ENCODE results near the gene OR2AT4.
A peak's percentile ranks its signal among the peaks of the same experiment; 100 is the strongest.

Gene OR2AT4

GRCh38 chr11:75096456-75097172 is at the start of gene OR2AT4:
Gene OR2AT4, minus strand, starts transcription at chr11:75096876.
- H3K4me3 ChIP-seq (ENCODE audit: low read depth, low read length): no peak within 1 kb of the TSS
- DNase-seq (ENCODE audit: low read depth): no peak
- no peak for TF ChIP-seq CTCF (IDR thresholded peaks at IDR 0.05; ENCODE audit: insufficient read depth, low read depth, low read length, missing control alignments)

DNA sequence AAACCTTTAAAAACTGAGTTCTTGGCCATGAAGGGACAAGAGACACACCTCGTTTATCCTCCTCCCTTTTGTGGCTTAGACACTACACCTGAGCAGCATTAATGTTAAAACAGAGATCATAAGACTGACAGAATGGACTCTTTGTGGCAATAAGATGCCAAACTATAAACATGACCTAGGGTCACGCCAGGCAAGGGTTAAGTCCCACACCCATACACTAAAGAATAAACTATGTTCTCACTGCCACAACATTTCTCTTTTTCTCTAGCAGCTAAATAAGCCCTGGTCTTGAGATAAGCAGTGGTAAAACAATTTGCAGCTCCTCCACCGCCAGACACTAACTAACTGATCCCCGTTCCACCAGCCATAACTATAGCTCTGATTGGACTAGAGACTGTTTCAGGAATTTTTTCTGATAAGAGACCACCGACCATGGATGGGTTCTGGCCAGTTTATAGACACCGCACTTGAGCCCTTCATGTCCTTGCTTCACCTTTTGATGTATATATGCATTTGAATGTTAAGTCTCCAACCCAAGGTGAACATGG is 49.4 kb upstream of the OR2AT4 start:
- H3K4me3 ChIP-seq (ENCODE audit: low read depth, low read length): no peak overlapping the region
- TF ChIP-seq CTCF (IDR thresholded peaks at IDR 0.05; ENCODE audit: insufficient read depth, low read depth, low read length, missing control alignments): no peak
- no peak for DNase-seq (ENCODE audit: low read depth)

GRCh38 chr11:75145196-75145971 is 48.7 kb upstream of the OR2AT4 start:
- H3K4me3 ChIP-seq (ENCODE audit: low read depth, low read length): no peak overlapping the region
- no peak for TF ChIP-seq CTCF (IDR thresholded peaks at IDR 0.05; ENCODE audit: insufficient read depth, low read depth, low read length, missing control alignments)
- DNase-seq (ENCODE audit: low read depth): no peak

DNA sequence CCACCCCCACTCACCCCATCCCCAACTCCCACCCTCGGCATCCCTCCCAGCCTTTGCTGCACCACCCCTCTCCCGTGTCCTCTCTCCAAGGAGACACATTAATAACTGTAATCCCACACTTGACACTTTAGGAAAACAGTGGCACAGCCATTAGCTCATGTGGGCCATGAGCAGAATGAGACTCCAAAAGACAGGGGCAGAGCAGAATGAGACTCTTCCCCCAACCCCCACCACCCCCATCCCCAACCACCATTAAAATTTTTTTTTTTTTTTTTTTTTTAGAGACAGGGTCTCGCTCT is 48.0 kb upstream of the OR2AT4 start:
- H3K4me3 ChIP-seq (ENCODE audit: low read depth, low read length): no peak overlapping the region
- TF ChIP-seq CTCF (IDR thresholded peaks at IDR 0.05; ENCODE audit: insufficient read depth, low read depth, low read length, missing control alignments): no peak
- no peak for DNase-seq (ENCODE audit: low read depth)

DNA sequence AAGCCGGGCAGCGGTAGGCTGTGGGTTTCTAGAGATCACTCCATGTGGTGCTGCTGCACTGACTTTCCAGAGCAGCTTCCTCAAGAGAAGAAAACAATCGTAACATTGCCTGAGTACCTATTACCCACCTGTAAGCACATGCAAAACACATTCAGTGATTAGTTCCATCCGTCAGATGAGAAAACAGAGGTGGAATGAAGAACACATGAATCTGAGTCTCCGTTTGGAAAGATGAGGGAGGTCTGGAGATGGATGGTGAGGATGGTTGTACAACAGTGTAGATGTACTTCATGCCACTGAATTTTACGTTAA is 46.7 kb upstream of the OR2AT4 start:
- no peak overlapping the region for H3K4me3 ChIP-seq (ENCODE audit: low read depth, low read length)
- no peak for DNase-seq (ENCODE audit: low read depth)
- TF ChIP-seq CTCF (IDR thresholded peaks at IDR 0.05; ENCODE audit: insufficient read depth, low read depth, low read length, missing control alignments): no peak

- H3K4me3 ChIP-seq (ENCODE audit: low read depth, low read length): no peak overlapping the region
- no peak for TF ChIP-seq CTCF (IDR thresholded peaks at IDR 0.05; ENCODE audit: insufficient read depth, low read depth, low read length, missing control alignments)
- DNase-seq (ENCODE audit: low read depth): peak; percentile 75
These were observed 46.2 kb upstream of the OR2AT4 start for GRCh38 chr11:75142714-75143419.

Data from GM12865 (cell line).